ENCODE data around the gene SIAE.
"Not testable (repeated sequence)": the region's sequence is repeated elsewhere in the genome, so short reads cannot be mapped to it uniquely, and the experiment has no call there.

The SIAE gene

DNA sequence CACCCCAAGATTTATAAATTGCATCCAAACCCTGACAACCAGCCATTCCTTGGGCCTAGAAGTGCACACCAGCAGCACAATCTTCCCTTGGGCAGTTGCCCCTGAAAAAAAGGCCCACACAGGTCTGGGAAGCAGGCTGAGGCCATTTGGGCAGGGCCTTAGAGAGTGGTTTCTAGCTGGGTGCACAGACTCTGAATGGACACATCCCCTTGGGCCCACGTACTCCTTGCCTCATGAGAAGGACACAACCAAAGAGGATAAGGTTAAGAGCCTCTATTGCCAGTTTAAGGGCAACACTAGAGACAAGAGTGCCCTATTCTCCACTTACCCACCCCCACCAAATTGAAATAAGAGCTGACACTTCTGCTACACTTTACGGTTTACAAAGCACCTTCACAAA is 63.2 kb downstream of the SIAE start:
- DNase-seq (ENCODE audit: extremely low spot score), result no peak
- POLR2A ChIA-PET, result interaction anchor here (0.6 kb wide), 1 partner anchor 26 kb away, joined by 3 read pairs; no protein-coding TSS in a partner anchor
- CTCF ChIA-PET, result interaction anchor here (1.0 kb wide), 1 partner anchor 40 kb away, joined by 3 read pairs; no protein-coding TSS in a partner anchor

GRCh38 chr11:124608147-124608546 is 65.4 kb downstream of the SIAE start:
- no peak for TF ChIP-seq CTCF (IDR thresholded peaks at IDR 0.05; ENCODE audit: control extremely low read depth, extremely low read depth, low read depth, missing control alignments)
- POLR2A ChIA-PET, result no interaction called here
- CTCF ChIA-PET, result interaction anchor here (2.2 kb wide), 1 partner anchor 10 kb away, joined by 5 read pairs; no protein-coding TSS in a partner anchor
- no peak for DNase-seq (ENCODE audit: extremely low spot score)

More for the DNA sequence above, 63.2 kb downstream of the SIAE start:
- TF ChIP-seq CTCF (IDR thresholded peaks at IDR 0.05; ENCODE audit: control extremely low read depth, extremely low read depth, low read depth, missing control alignments), result no peak

GRCh38 chr11:124605719-124606118 is 67.8 kb downstream of the SIAE start:
- CTCF ChIA-PET, result interaction anchor here (1.0 kb wide), 1 partner anchor 11 kb away, joined by 4 read pairs; no protein-coding TSS in a partner anchor
- POLR2A ChIA-PET, result no interaction called here
- TF ChIP-seq CTCF (IDR thresholded peaks at IDR 0.05; ENCODE audit: control extremely low read depth, extremely low read depth, low read depth, missing control alignments), result no peak
- no peak for DNase-seq (ENCODE audit: extremely low spot score)

DNA sequence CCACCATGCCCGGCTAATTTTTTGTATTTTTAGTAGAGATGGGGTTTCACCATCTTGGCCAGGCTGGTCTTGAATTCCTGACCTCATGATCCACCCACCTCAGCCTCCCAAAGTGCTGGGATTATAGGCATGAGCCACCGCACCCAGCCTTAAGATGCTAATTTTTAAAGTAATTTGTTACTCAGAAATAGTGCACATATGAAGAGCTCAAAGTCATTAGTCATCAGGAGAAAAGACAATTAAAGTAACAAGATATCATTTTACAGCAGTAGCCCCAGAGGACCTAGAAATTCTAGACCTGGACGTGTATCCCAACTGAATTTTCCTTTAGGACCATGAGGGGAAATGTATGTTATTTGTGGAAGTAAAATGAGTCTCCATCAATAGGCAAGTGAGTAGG is 70.8 kb downstream of the SIAE start:
- POLR2A ChIA-PET; DNase-seq (ENCODE audit: extremely low spot score); CTCF ChIA-PET: not testable (repeated sequence)

- no peak for TF ChIP-seq CTCF (IDR thresholded peaks at IDR 0.05; ENCODE audit: control extremely low read depth, extremely low read depth, low read depth, missing control alignments)
- ChIA-PET CTCF (interaction anchor here (1.6 kb wide), 1 partner anchor 63 kb away, joined by 3 read pairs; no protein-coding TSS in a partner anchor), POLR2A (no interaction called here)
- DNase-seq (ENCODE audit: extremely low spot score), result no peak
Measured at GRCh38 chr11:124602193-124602592, 71.3 kb downstream of the SIAE start.

- no peak for DNase-seq (ENCODE audit: extremely low spot score)
- CTCF ChIA-PET, result interaction anchor here (1.2 to 1.6 kb wide), 2 partner anchors 44 to 65 kb away, joined by 3 read pairs; no protein-coding TSS in a partner anchor
- POLR2A ChIA-PET, result no interaction called here
- no peak for TF ChIP-seq CTCF (IDR thresholded peaks at IDR 0.05; ENCODE audit: control extremely low read depth, extremely low read depth, low read depth, missing control alignments)
Measured at GRCh38 chr11:124600621-124601320, 72.8 kb downstream of the SIAE start.

DNA sequence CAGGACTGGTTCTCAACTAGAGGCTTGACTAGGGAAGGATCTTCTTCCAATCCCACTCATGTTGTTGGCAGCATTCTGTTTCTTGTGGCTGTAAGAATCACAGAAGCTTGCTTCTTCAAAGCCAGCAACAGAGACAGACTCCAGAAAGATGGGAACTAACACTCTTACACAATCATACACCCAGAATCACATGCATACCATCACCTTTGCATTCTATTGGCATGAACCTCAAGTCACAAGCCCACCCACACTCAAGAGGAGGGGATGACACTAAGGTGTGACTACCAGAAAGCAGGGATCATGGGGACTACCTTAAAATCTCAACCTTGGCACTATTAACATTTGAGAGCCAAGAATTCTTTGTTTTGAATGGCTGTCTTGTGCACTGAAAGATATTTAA is 75.9 kb downstream of the SIAE start:
- ChIA-PET CTCF (interaction anchor here (0.9 kb wide), 1 partner anchor 12 kb away, joined by 4 read pairs; no protein-coding TSS in a partner anchor), POLR2A (no interaction called here)
- TF ChIP-seq CTCF (IDR thresholded peaks at IDR 0.05; ENCODE audit: control extremely low read depth, extremely low read depth, low read depth, missing control alignments), result no peak
- DNase-seq (ENCODE audit: extremely low spot score), result no peak

Data from GM10248 (cell line).